HEK293 (cell line): Measurements from ENCODE around the gene ANKRD63.
A peak's percentile ranks its signal among the peaks of the same experiment; 100 is the strongest.

Experiments used
- CTCF ChIA-PET: fragments of 350-600 bp; formaldehyde crosslinking; extraction: SDS; loops from one replicate; lab custom pipeline; 2021; ENCODE audit warnings: antibody characterized with exemption; lab: Yijun Ruan, JAX
- POLR2A ChIA-PET: fragments of 300-600 bp; formaldehyde crosslinking; extraction: SDS; loops from one replicate; lab custom pipeline; 2020; ENCODE audit warnings: antibody characterized with exemption, inconsistent platforms; lab: Yijun Ruan, JAX
- H3K27ac ChIP-seq: fragments of 200-500 bp; sonication (Bioruptor generic); 2 replicates; pipeline ENCODE4 v1.5.1; 2014; ENCODE audit warnings: low read depth, low read length, control low read depth, inconsistent platforms; ENCODE audit errors: extremely low read depth
- H3K36me3 ChIP-seq, 2 experiments: fragments of 200-500 bp in 1 of 2; sonication (Bioruptor generic) in 1 of 2; 1 replicate in 1 of 2; 2 replicates in 1 of 2; pipeline ENCODE4 v1.5.1; 2014 to 2017; ENCODE audit warnings: inconsistent platforms in 2 of 2, low read length in 2 of 2; ENCODE audit not compliant: control insufficient read depth in 2 of 2, insufficient read depth in 1 of 2
- H3K4me1 ChIP-seq: fragments of 200-500 bp; sonication (Bioruptor generic); 2 replicates; pipeline ENCODE4 v1.5.1; 2014; ENCODE audit warnings: mild to moderate bottlenecking, low read length, inconsistent platforms; ENCODE audit not compliant: control insufficient read depth, insufficient read depth
- H3K4me3 ChIP-seq: 2 replicates; pipeline ENCODE4 v1.5.1; 2011; ENCODE audit warnings: low read depth, mild to moderate bottlenecking, control low read depth, low read length, moderate library complexity
- H3K9me3 ChIP-seq: fragments of 200-500 bp; sonication (Bioruptor generic); 2 replicates; pipeline ENCODE4 v1.5.1; 2014; ENCODE audit warnings: low read depth, low read length, inconsistent platforms; ENCODE audit not compliant: control insufficient read depth, insufficient read depth
- CTCF ChIP-seq: fragments of 450-650 bp; formaldehyde crosslinking; IDR thresholded peaks from 2 replicates; pipeline ENCODE4 v1.5.1; 2016; ENCODE audit warnings: missing biosample characterization, missing genetic modification characterization
- FEZF1 ChIP-seq: fragments of 450-650 bp; formaldehyde crosslinking; IDR thresholded peaks from 2 replicates; pipeline ENCODE4 v1.5.1; 2016; ENCODE audit warnings: missing biosample characterization, missing genetic modification characterization
- GLI4 ChIP-seq: fragments of 450-650 bp; formaldehyde crosslinking; IDR thresholded peaks from 2 replicates; pipeline ENCODE4 v1.5.1; 2016; ENCODE audit warnings: missing biosample characterization, missing genetic modification characterization
- HIC1 ChIP-seq: fragments of 450-650 bp; formaldehyde crosslinking; IDR thresholded peaks from 2 replicates; pipeline ENCODE4 v1.5.1; 2016; ENCODE audit warnings: missing biosample characterization, missing genetic modification characterization
- HOXC10 ChIP-seq: sonication (generic); formaldehyde crosslinking; IDR thresholded peaks from 2 replicates; pipeline ENCODE4 v1.8.1; 2023; ENCODE audit warnings: mild to moderate bottlenecking, missing genetic modification reagents
- PBX3 ChIP-seq: sonication (generic); formaldehyde crosslinking; IDR thresholded peaks from 2 replicates; pipeline ENCODE4 v1.8.1; 2022; ENCODE audit warnings: mild to moderate bottlenecking, moderate library complexity, missing genetic modification reagents
- REPIN1 ChIP-seq: fragments of 450-650 bp; formaldehyde crosslinking; IDR thresholded peaks from 2 replicates; pipeline ENCODE4 v1.5.1; 2017; ENCODE audit warnings: missing biosample characterization, missing genetic modification characterization, low read depth
- SP2 ChIP-seq: fragments of 450-650 bp; formaldehyde crosslinking; IDR thresholded peaks from 2 replicates; pipeline ENCODE4 v1.5.1; 2016; ENCODE audit warnings: missing biosample characterization, missing genetic modification characterization
- ZBTB26 ChIP-seq: fragments of 450-650 bp; formaldehyde crosslinking; optimal IDR thresholded peaks from 2 replicates; pipeline ENCODE3; 2016; ENCODE audit warnings: missing biosample characterization, mild to moderate bottlenecking, missing genetic modification characterization
- ZEB2 ChIP-seq: fragments of 450-650 bp; formaldehyde crosslinking; IDR thresholded peaks from 2 replicates; pipeline ENCODE4 v1.5.1; 2016; ENCODE audit warnings: missing biosample characterization, missing genetic modification characterization
- ZFP37 ChIP-seq: fragments of 450-650 bp; formaldehyde crosslinking; IDR thresholded peaks from 2 replicates; pipeline ENCODE4 v1.5.1; 2016; ENCODE audit warnings: missing biosample characterization, missing genetic modification characterization
- ZNF112 ChIP-seq: fragments of 450-650 bp; formaldehyde crosslinking; IDR thresholded peaks from 2 replicates; pipeline ENCODE4 v1.5.0; 2017; ENCODE audit warnings: missing biosample characterization, missing genetic modification characterization
- ZNF223 ChIP-seq: fragments of 450-650 bp; formaldehyde crosslinking; IDR thresholded peaks from 2 replicates; pipeline ENCODE4 v1.5.1; 2016; ENCODE audit warnings: missing biosample characterization, missing genetic modification characterization
- ZNF248 ChIP-seq: fragments of 450-650 bp; formaldehyde crosslinking; IDR thresholded peaks from 2 replicates; pipeline ENCODE4 v1.5.1; 2017; ENCODE audit warnings: missing biosample characterization, missing genetic modification characterization
- ZNF423 ChIP-seq: fragments of 450-650 bp; formaldehyde crosslinking; IDR thresholded peaks from 2 replicates; pipeline ENCODE4 v1.5.1; 2016; ENCODE audit warnings: missing biosample characterization, missing genetic modification characterization
- ZNF449 ChIP-seq: fragments of 450-650 bp; formaldehyde crosslinking; IDR thresholded peaks from 2 replicates; pipeline ENCODE4 v1.5.1; 2017; ENCODE audit warnings: missing biosample characterization, mild to moderate bottlenecking, missing genetic modification characterization, moderate library complexity
- ZNF544 ChIP-seq: fragments of 450-650 bp; formaldehyde crosslinking; IDR thresholded peaks from 2 replicates; pipeline ENCODE4 v1.5.0; 2017; ENCODE audit warnings: missing biosample characterization, missing genetic modification characterization
- ZNF596 ChIP-seq: fragments of 450-650 bp; IDR thresholded peaks from 2 replicates; pipeline ENCODE4 v1.5.0; 2018; ENCODE audit warnings: missing biosample characterization, mild to moderate bottlenecking, missing genetic modification characterization, moderate library complexity
- ZNF600 ChIP-seq: fragments of 450-650 bp; formaldehyde crosslinking; IDR thresholded peaks from 2 replicates; pipeline ENCODE4 v1.5.1; 2016; ENCODE audit warnings: missing biosample characterization, missing genetic modification characterization
- ZNF624 ChIP-seq: fragments of 450-650 bp; formaldehyde crosslinking; IDR thresholded peaks from 2 replicates; pipeline ENCODE4 v1.5.1; 2017; ENCODE audit warnings: missing biosample characterization, missing genetic modification characterization
- ZNF626 ChIP-seq: fragments of 450-650 bp; sonication (Bioruptor Pico); formaldehyde crosslinking; IDR thresholded peaks from 2 replicates; pipeline ENCODE4 v1.5.1; 2018; ENCODE audit warnings: missing biosample characterization, missing genetic modification characterization, inconsistent platforms
- ZNF629 ChIP-seq: fragments of 450-650 bp; formaldehyde crosslinking; IDR thresholded peaks from 2 replicates; pipeline ENCODE4 v1.5.1; 2017; ENCODE audit warnings: missing biosample characterization, missing genetic modification characterization
- ZNF660 ChIP-seq: fragments of 450-650 bp; IDR thresholded peaks from 2 replicates; pipeline ENCODE4 v1.5.1; 2018; ENCODE audit warnings: missing biosample characterization, mild to moderate bottlenecking, missing genetic modification characterization
- ZNF692 ChIP-seq: fragments of 450-650 bp; formaldehyde crosslinking; IDR thresholded peaks from 2 replicates; pipeline ENCODE4 v1.5.1; 2016; ENCODE audit warnings: missing biosample characterization, missing genetic modification characterization
- ZNF792 ChIP-seq: fragments of 450-650 bp; formaldehyde crosslinking; IDR thresholded peaks from 2 replicates; pipeline ENCODE4 v1.5.1; 2016; ENCODE audit warnings: missing biosample characterization, missing genetic modification characterization
- ZSCAN30 ChIP-seq: fragments of 450-650 bp; IDR thresholded peaks from 2 replicates; pipeline ENCODE4 v1.5.1; 2018; ENCODE audit warnings: missing biosample characterization, mild to moderate bottlenecking, missing genetic modification characterization, moderate library complexity

ANKRD63 gene

GRCh38 chr15:40283615-40284300 is 894 bp upstream of the ANKRD63 start (continued):
- TF ChIP-seq HIC1 (no peak), ZFP37 (tag by site-specific recombination) (no peak), ZNF624 (tag by site-specific recombination) (no peak)

GRCh38 chr15:40282147-40282868 is 556 bp downstream of the ANKRD63 start:
- H3K36me3 ChIP-seq: no peaks in the 10 kb centered on the region
- ChIA-PET CTCF (interaction anchor here (0.7 to 1.1 kb wide), 2 partner anchors 29 to 235 kb away, joined by 3 read pairs; no protein-coding TSS in a partner anchor), POLR2A (no interaction called here)
- H3K9me3 ChIP-seq: no peaks in the 10 kb centered on the region
- peak overlapping the region; percentile 60; the same call in 1 of the 2 replicates for H3K27ac ChIP-seq
- peak overlapping the region; percentile 36 for H3K4me3 ChIP-seq
- H3K4me1 ChIP-seq: 0 out of 2 replicates have a peak, but pooled peaks cover 2% of the 10 kb centered on the region
- TF ChIP-seq ZNF596 (tag by site-specific recombination) (0 out of 2 replicates have a peak, but pooled peaks have one; percentile 8), ZNF792 (no peak), SP2 (tag by site-specific recombination) (no peak), ZBTB26 (tag by site-specific recombination) (peak; percentile 90), ZNF223 (tag by site-specific recombination) (no peak), REPIN1 (no peak), ZEB2 (tag by site-specific recombination) (0 out of 2 replicates have a peak, but pooled peaks have one; percentile 58), PBX3 (CRISPR knock-in tag) (0 out of 2 replicates have a peak, but pooled peaks have one; percentile 28), ZNF600 (tag by site-specific recombination) (0 out of 2 replicates have a peak, but pooled peaks have one; percentile 21), ZNF112 (tag by site-specific recombination) (no peak), ZNF629 (tag by site-specific recombination) (no peak), HOXC10 (CRISPR knock-in tag) (no peak), FEZF1 (tag by site-specific recombination) (no peak), ZNF626 (tag by site-specific recombination) (no peak), ZNF449 (tag by site-specific recombination) (no peak), ZNF660 (tag by site-specific recombination) (peak; percentile 54; the same call in 1 of the 2 replicates), ZNF692 (tag by site-specific recombination) (peak; percentile 37; the same call in 1 of the 2 replicates), ZNF248 (tag by site-specific recombination) (no peak), ZNF423 (tag by site-specific recombination) (peak; percentile 55; the same call in 1 of the 2 replicates), GLI4 (tag by site-specific recombination) (no peak), ZSCAN30 (tag by site-specific recombination) (peak; percentile 56), ZNF544 (no peak), CTCF (peak; percentile 41; the same call in 1 of the 2 replicates)
